HEK293T (cell line): ENCODE data around the gene CDK12.
"Not testable (repeated sequence)": the region's sequence is repeated elsewhere in the genome, so short reads cannot be mapped to it uniquely, and the experiment has no call there.

Experiments used
- ARNT ChIP-seq: fragments of 450-650 bp; IDR thresholded peaks from 2 replicates; pipeline ENCODE4 v1.6.1; 2017; ENCODE audit warnings: mild to moderate bottlenecking
- ELF4 ChIP-seq: fragments of 450-650 bp; IDR thresholded peaks from 2 replicates; pipeline ENCODE4 v1.6.1; 2017; ENCODE audit warnings: antibody characterized with exemption
- FOXA1 ChIP-seq: fragments of 450-650 bp; IDR thresholded peaks from 2 replicates; pipeline ENCODE4 v1.6.1; 2016; ENCODE audit warnings: mild to moderate bottlenecking
- FOXK2 ChIP-seq: fragments of 450-650 bp; IDR thresholded peaks from 2 replicates; pipeline ENCODE4 v1.6.1; 2016; ENCODE audit warnings: mild to moderate bottlenecking
- FOXM1 ChIP-seq: fragments of 450-650 bp; IDR thresholded peaks from 2 replicates; pipeline ENCODE4 v1.6.1; 2017; ENCODE audit warnings: mild to moderate bottlenecking, borderline replicate concordance
- HDGF ChIP-seq: fragments of 450-650 bp; IDR thresholded peaks from 2 replicates; pipeline ENCODE4 v1.6.1; 2017; ENCODE audit warnings: antibody characterized with exemption, borderline replicate concordance
- NFRKB ChIP-seq: fragments of 450-650 bp; IDR thresholded peaks from 2 replicates; pipeline ENCODE4 v1.6.1; 2016; ENCODE audit warnings: mild to moderate bottlenecking, moderate library complexity
- SP1 ChIP-seq: fragments of 450-650 bp; IDR thresholded peaks from 2 replicates; pipeline ENCODE4 v1.6.1; 2017
- ZNF384 ChIP-seq: fragments of 450-650 bp; IDR thresholded peaks from 2 replicates; pipeline ENCODE4 v1.6.1; 2016

- TF ChIP-seq FOXK2, SP1, FOXA1, FOXM1, NFRKB, ZNF384, ARNT, HDGF, ELF4: not testable (repeated sequence)
These were observed 26.2 kb downstream of the CDK12 start for GRCh38 chr17:39487490-39487889.
